ENCODE data around the gene QKI. TPM values are rescaled to one million over a fixed set of nuclear protein-coding genes. Genes with fewer than 3 reads are reported as not detected.

Gene QKI
- polyA plus RNA-seq, 1 experiment = 143 TPM

DNA sequence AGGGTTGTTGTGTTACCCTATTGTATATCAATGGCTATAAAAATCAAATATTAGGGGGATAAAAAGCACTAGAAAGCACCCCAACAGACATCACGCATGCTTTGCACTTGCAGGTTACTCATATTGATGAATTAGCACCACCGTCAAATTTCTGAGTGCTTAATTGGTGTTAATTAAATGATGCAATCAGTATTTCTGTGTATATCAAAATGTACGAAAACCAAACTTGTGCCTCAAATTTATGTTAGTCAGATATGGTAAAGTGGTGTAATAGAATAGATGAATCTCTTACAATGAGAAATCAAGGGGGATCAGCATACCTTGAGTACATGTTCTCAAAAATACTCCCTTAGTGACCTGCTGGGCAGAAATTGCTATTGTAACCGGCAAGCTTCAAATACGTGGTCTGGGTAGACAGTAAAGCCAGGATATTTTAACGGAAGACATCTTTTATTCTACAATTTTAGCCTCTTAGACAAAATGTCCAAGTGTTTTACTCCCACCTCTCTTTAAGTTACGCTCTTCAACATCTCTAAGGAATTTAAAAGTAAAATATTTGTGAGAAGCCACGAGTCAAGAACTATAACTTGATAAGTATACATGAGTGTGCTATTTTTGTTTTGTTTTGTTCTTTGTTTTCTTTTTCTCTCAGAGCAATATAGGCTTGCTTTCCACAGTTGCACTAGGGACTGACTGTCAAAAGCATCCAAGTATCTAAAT lies 166.0 kb downstream of the QKI start:
- ChIA-PET CTCF (interaction anchor here (1.8 kb wide), 1 partner anchor 26 kb away, joined by 4 read pairs; no protein-coding TSS in a partner anchor), POLR2A (no interaction called here)
- H3K36me3 ChIP-seq (ENCODE audit: control insufficient read depth, insufficient read depth, low read length) = no peaks in the 10 kb centered on the region
- TF ChIP-seq CTCF (IDR thresholded peaks at IDR 0.05; ENCODE audit: insufficient read depth, low read depth, low read length) = no peak
- no peak overlapping the region for H3K4me3 ChIP-seq (ENCODE audit: low read depth, low read length)
- H3K27me3 ChIP-seq (ENCODE audit: control insufficient read depth, insufficient read depth, low read length) = no peaks in the 10 kb centered on the region
- no peak for DNase-seq (ENCODE audit: low read depth)

DNA sequence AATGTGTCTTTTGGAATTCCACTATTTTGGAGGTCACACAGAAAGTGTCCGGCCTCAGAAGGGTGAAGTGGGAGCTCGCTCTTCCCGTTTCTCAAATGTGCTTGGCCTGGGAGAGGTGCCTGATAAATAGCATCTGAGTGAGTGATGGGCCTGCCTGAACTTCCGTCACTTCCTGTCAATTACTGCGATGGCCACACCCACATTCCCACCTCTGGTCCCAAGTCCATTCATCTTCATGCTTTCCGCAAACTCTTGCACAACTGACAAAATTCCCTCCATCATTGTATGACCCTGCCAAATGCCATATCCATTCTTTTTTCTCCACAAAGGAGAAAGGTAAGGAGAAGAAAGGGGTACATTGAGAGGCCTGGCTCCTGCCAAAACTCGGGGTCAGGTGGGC lies 169.0 kb downstream of the QKI start:
- CTCF ChIA-PET = no interaction called here
- H3K27me3 ChIP-seq (ENCODE audit: control insufficient read depth, insufficient read depth, low read length) = no peaks in the 10 kb centered on the region
- H3K4me3 ChIP-seq (ENCODE audit: low read depth, low read length) = no peak overlapping the region
- no peak for TF ChIP-seq CTCF (IDR thresholded peaks at IDR 0.05; ENCODE audit: insufficient read depth, low read depth, low read length)
- no peak for DNase-seq (ENCODE audit: low read depth)
- POLR2A ChIA-PET = no interaction called here
- no peaks in the 10 kb centered on the region for H3K36me3 ChIP-seq (ENCODE audit: control insufficient read depth, insufficient read depth, low read length)

DNA sequence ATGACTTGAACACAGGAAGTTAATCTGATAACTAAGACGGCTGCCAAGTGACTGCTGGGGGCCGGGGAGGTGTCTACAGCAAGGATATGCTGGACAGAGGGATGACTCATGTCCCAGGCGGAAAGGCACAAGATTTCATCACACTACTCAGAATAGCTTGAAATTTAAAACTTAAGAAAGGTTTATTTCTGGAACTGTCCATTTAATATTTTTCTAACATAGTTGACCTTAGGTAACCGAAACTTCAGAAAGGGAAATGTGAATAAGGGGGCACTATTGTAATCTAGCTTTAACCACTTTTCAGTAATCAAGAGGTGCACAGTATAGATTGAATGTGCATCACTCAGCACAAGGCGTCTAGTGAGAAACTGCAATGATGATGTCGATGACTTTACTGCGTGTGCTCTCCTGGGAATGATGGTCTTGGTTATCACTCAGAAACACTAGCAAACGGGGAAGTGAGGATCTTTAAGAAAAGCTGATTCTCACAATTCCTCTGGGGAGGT lies 171.5 kb downstream of the QKI start:
- POLR2A ChIA-PET = interaction anchor here (0.6 kb wide), 1 partner anchor 166 kb away, joined by 22 read pairs; no protein-coding TSS in a partner anchor
- CTCF ChIA-PET = interaction anchor here (1.1 kb wide), 1 partner anchor 14 kb away, joined by 3 read pairs; no protein-coding TSS in a partner anchor
- H3K4me3 ChIP-seq (ENCODE audit: low read depth, low read length) = no peak overlapping the region
- DNase-seq (ENCODE audit: low read depth) = peak; percentile 51
- H3K27me3 ChIP-seq (ENCODE audit: control insufficient read depth, insufficient read depth, low read length) = no peaks in the 10 kb centered on the region
- no peak for TF ChIP-seq CTCF (IDR thresholded peaks at IDR 0.05; ENCODE audit: insufficient read depth, low read depth, low read length)
- no peaks in the 10 kb centered on the region for H3K36me3 ChIP-seq (ENCODE audit: control insufficient read depth, insufficient read depth, low read length)

DNA sequence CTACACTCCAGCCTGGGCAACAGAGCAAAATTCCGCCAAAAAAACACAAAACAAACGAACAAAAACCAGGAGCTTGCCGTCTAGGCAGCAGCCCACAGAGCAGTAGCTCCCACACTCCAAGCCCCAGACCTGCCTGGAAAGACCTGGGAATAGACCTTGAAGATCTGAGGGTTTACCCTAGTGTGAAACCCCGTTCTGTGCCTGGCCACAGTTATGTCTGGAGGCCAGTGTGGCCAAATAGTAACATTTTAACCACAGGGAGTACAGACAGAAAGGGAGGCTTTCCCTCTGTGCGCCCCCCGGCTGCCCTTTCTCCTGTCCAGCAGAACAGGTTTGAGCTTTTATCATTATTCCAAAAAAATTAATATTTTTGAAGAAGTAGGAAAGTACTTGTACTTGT lies 172.4 kb downstream of the QKI start:
- no peak overlapping the region for H3K4me3 ChIP-seq (ENCODE audit: low read depth, low read length)
- ChIA-PET POLR2A (interaction anchor here (0.6 kb wide), 1 partner anchor 167 kb away, joined by 22 read pairs; no protein-coding TSS in a partner anchor), CTCF (interaction anchor here (1.1 kb wide), 1 partner anchor 13 kb away, joined by 3 read pairs; no protein-coding TSS in a partner anchor)
- no peaks in the 10 kb centered on the region for H3K27me3 ChIP-seq (ENCODE audit: control insufficient read depth, insufficient read depth, low read length)
- TF ChIP-seq CTCF (IDR thresholded peaks at IDR 0.05; ENCODE audit: insufficient read depth, low read depth, low read length) = no peak
- no peaks in the 10 kb centered on the region for H3K36me3 ChIP-seq (ENCODE audit: control insufficient read depth, insufficient read depth, low read length)
- no peak for DNase-seq (ENCODE audit: low read depth)

- no peak for TF ChIP-seq CTCF (IDR thresholded peaks at IDR 0.05; ENCODE audit: insufficient read depth, low read depth, low read length)
- peak; percentile 25 for DNase-seq (ENCODE audit: low read depth)
- H3K27me3 ChIP-seq (ENCODE audit: control insufficient read depth, insufficient read depth, low read length) = no peaks in the 10 kb centered on the region
- CTCF ChIA-PET = no interaction called here
- POLR2A ChIA-PET = interaction anchor here (0.6 kb wide), 1 partner anchor 148 kb away, joined by 5 read pairs; no protein-coding TSS in a partner anchor
- H3K36me3 ChIP-seq (ENCODE audit: control insufficient read depth, insufficient read depth, low read length) = no peaks in the 10 kb centered on the region
- no peak overlapping the region for H3K4me3 ChIP-seq (ENCODE audit: low read depth, low read length)
Observed at GRCh38 chr6:163588220-163588919, 173.9 kb downstream of the QKI start.

All from BJ (cell line).